IPS DF 4.7 (cell line): ENCODE measurements around the gene PCDHGA1.
"Not testable (repeated sequence)": the region's sequence is repeated elsewhere in the genome, so short reads cannot be mapped to it uniquely, and the experiment has no call there.

Experiments
- DNase-seq: peaks from one replicate; pipeline ENCODE4 v3.0.0-alpha.2; 2013; ENCODE audit warnings: low spot score; ENCODE audit errors: extremely low read depth

PCDHGA1 gene

GRCh38 chr5:141330299-141331080 lies at the start of gene PCDHGA1:
Gene PCDHGA1 (plus strand): TSS chr5:141330514.
- no peak for DNase-seq

DNA sequence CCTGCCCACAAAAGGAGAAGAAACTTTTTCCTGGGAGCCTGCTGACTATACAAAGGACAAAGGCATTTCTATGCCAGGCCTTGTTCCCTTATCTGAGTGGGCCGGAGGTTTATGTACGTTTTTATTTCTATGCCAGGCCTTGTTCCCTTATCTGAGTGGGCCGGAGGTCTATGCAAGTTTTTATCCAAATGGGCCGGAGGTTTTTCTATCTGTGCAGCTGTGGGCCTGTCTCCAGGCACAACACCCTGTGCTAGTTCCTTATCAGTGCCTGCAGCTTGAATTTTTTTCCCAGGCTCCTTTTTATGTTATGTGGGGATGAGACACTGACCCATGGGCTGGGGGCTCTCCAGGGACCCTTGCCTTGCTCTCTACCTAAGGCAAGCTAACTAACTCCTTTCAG lies 31.9 kb upstream of the PCDHGA1 start:
- no peak for DNase-seq

GRCh38 chr5:141303756-141304155 lies 26.6 kb upstream of the PCDHGA1 start, which contains the start of gene SLC25A2:
Gene SLC25A2 (minus strand): TSS chr5:141304049. CDS start chr5:141303865, 184 bp downstream.
- DNase-seq = no peak

- DNase-seq = no peak
Measured at GRCh38 chr5:141306630-141307029, 23.7 kb upstream of the PCDHGA1 start.

- no peak for DNase-seq
Measured at GRCh38 chr5:141313711-141314110, 16.6 kb upstream of the PCDHGA1 start.

DNA sequence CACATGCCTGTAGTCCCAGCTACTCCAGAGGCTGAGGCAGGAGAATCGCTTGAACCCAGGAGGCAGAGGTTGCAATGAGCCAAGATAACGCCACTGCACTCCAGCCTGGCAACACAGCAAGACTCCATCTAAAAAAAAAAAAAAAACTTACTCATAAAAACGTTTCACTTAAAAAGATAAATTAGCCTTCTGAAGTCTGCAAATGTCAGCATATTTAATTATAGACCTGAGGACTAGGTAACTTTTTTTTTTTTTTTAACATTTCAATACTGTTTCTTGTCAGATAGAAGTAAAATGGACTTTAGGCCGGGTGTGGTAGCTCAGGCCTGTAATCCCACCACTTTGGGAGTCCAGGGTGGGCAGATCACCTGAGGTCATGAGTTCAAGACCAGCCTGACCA lies 13.4 kb upstream of the PCDHGA1 start:
- DNase-seq = not testable (repeated sequence)

- no peak for DNase-seq
Measured at GRCh38 chr5:141319202-141319601, 11.1 kb upstream of the PCDHGA1 start.

GRCh38 chr5:141319699-141320098 lies 10.6 kb upstream of the PCDHGA1 start:
- DNase-seq = no peak

DNA sequence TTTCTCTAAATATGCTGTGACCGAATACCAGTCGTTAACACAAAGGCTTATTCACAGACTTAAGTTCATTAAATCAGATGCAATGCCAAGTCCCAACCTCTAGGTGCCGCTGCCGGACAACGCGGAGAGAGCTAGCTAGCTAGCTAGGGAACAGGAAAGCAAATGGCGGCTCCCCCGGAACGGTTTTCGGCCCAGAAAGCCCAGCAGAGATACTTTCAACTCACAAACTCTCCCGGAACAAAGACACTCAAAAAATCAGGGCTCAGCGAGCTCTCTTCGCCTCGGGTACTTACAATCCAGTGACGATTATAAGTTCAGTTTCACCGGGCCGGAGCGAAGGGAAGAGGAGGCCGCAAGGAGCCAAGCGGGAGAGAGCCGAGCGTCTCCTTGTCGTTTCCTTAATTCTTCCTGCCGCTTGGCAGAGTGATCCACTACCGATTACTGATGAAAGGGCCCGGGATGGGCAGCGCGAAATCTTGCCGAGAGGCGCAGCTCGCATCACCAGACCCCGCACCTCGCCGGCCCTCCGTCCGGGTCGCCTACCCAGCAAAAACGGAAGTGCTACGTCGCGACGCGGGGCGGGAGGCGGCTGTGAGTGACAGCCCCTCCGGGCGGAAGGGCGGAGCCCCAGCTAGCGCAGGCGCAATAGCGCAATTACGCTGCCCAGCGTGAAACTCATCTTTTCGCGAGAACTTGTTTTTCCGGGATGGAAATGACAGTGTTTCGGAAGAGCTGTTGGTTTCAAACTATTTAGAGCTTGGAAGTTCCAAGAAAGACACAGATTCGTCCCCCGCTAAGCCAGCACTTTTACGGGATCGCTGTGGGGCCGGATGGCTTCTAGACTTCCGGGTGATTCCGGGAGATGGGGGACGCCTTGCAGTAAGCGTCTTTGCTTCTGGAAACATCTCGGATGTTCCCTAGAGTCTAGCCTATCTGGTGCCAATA lies 9.8 kb upstream of the PCDHGA1 start, which contains the start of gene TAF7:
TAF7 (minus strand) TSS at position 560 of the 945 bp plus-strand sequence. CDS start 740 bp downstream, outside the sequence.
- DNase-seq = peak; percentile 79

GRCh38 chr5:141322261-141322660 lies 8.1 kb upstream of the PCDHGA1 start:
- DNase-seq = no peak

DNA sequence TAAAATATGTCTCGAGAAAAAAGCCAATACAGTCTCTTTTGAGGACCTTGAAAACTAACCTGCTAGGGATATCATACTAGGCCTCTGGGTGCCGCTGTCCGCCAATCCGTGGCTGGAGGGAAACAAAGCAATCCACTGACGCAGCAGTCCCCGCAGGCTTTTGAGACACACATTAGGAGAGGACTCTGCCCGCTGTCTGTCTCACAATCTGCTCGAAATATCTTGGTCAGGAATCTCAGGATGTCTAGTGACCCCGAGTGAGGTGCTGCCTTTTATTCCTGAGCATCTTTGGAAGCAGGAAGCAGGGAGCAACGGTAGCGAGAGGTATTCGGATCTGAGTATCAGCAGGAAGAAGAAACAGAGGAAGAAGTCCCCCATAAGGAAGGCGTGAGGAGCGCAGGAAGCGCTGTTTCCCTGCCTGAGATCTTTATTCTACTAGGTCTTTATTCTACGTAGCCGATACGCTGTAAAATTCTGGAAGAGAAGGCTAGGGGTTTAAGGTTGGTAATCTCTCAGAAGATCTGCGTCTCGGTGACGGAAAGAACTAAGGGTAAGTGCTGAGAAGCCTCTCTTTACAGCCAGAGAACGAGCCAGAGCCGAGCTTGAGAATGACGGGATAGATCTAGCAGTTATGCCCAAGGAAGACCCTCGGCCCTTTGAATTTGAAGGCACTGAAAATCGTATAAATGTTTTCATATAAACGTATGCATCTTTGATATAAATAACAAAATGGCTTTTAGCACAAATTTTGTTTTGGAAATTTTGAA lies 4.0 kb upstream of the PCDHGA1 start:
- no peak for DNase-seq

GRCh38 chr5:141328231-141328630 lies 2.1 kb upstream of the PCDHGA1 start:
- no peak for DNase-seq

GRCh38 chr5:141332571-141332970 lies 2.3 kb downstream of the PCDHGA1 start:
- not testable (repeated sequence) for DNase-seq

DNA sequence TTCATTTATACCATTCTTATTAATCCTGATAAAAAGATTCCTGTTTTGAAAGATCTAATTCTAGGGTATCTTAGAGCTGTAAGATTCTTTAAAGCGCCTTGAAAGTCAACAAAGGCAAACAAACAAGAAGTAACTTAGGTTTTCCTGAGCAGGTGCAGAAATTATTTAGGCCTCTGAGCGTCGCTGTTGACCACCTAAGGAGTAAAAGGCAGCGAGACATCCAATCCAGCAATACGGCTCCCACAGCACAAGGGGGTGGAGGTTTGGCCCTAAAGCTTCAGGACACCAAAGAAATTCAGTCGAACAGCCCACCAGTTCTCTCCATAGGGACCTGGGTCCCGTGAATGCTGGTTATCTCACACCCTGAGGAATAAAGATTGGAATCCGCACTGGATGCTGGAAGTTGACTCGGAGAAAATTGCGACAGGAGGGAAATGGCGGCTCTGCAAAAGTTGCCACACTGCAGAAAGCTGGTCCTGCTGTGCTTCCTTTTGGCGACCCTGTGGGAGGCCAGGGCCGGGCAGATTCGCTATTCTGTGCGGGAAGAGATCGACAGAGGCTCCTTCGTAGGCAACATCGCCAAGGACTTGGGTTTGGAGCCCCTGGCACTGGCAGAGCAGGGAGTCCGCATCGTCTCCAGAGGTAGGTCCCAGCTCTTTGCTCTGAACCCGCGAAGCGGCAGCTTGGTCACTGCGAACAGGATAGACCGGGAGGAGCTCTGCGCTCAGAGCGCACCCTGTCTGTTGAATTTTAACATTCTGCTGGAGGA lies 8.4 kb downstream of the PCDHGA1 start, which contains the start of gene PCDHGA2:
PCDHGA2 (plus strand) TSS at position 223 of the 769 bp plus-strand sequence.
- DNase-seq = no peak

GRCh38 chr5:141340781-141341354 lies 10.6 kb downstream of the PCDHGA1 start:
- DNase-seq = not testable (repeated sequence)

GRCh38 chr5:141342773-141343172 lies 12.5 kb downstream of the PCDHGA1 start:
- DNase-seq = no peak

GRCh38 chr5:141343242-141343952 lies 13.1 kb downstream of the PCDHGA1 start, which contains the start of gene PCDHGA3:
Gene PCDHGA3 (plus strand): TSS chr5:141343829. CDS start chr5:141344034, 205 bp downstream.
- DNase-seq = no peak

DNA sequence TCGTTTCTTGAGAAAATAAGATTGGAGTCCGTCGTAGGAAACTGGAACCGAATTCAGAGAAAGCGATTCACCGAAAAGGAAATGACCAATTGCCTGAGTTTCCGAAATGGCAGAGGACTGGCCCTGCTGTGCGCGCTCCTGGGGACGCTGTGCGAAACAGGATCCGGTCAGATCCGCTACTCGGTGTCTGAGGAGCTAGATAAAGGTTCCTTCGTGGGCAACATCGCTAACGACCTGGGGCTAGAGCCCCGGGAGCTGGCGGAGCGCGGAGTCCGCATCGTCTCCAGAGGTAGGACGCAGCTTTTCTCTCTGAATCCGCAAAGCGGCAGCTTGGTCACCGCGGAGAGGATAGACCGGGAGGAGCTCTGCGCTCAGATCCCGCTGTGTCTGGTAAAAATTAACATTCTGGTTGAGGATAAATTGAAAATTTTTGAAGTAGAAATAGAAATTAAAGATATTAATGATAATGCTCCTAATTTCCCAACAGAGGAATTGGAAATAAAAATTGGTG lies 13.7 kb downstream of the PCDHGA1 start:
- DNase-seq = no peak

DNA sequence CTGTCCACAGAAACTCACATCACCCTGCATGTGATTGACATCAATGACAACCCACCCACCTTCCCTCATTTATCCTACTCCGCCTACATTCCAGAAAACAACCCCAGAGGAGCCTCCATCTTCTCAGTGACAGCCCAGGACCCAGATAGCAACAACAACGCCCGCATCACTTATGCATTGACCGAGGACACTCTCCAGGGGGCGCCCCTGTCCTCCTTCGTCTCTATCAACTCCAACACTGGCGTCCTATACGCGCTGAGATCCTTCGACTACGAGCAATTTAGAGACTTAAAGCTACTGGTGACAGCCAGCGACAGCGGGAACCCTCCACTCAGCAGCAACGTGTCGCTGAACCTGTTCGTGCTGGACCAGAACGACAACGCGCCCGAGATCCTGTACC lies 15.0 kb downstream of the PCDHGA1 start:
- DNase-seq = no peak
